Urinary bladder (tissue), 4 donors: ENCODE data around the gene FGL2. TPM values are rescaled to one million over a fixed set of nuclear protein-coding genes. Genes with fewer than 3 reads are reported as not detected.
"Not testable (repeated sequence)": the region's sequence is repeated elsewhere in the genome, so short reads cannot be mapped to it uniquely, and the experiment has no call there.

Source experiments
- DNase-seq: peaks from one replicate; pipeline ENCODE4 v3.0.0-alpha.2; 2015; ENCODE audit errors: extremely low spot score
- H3K27ac ChIP-seq: one replicate; pipeline ENCODE4 v1.5.1; 2013; ENCODE audit warnings: low read depth, mild to moderate bottlenecking, moderate library complexity
- H3K36me3 ChIP-seq: one replicate; pipeline ENCODE4 v1.6.1; 2013; ENCODE audit warnings: mild to moderate bottlenecking, moderate library complexity; ENCODE audit not compliant: insufficient read depth
- H3K4me1 ChIP-seq: one replicate; pipeline ENCODE4 v1.6.1; 2013; ENCODE audit warnings: mild to moderate bottlenecking, moderate library complexity; ENCODE audit not compliant: insufficient read depth
- H3K4me3 ChIP-seq: one replicate; pipeline ENCODE4 v1.5.1; 2013; ENCODE audit warnings: low read depth, low read length
- WGBS: extraction: QIAGEN DNeasy Blood & Tissue Kit; methylation state at CpG from one replicate; pipeline ENCODE4 v1.1.7; 2013; 5-methylcytosine and 5-hydroxymethylcytosine counted together
- polyA plus RNA-seq: library from polyadenylated mRNA; stranded (reverse); fragments of 200-250 nt; gene quantifications from one replicate; pipeline ENCODE4 v1.2.3, GENCODE V29; 2013
- total RNA-seq: library from RNA; depleted of rRNA; stranded (reverse); fragments of >200 nt; gene quantifications from one replicate; pipeline ENCODE4 v1.2.3, GENCODE V29; 2014
- donor health status: healthy with polysubstance abuse.
- donor health status: healthy.

Gene FGL2
- total and polyA plus RNA-seq, 2 donors = 106 to 222 TPM

GRCh38 chr7:77228795-77229194, 29.2 kb upstream of the FGL2 start:
- DNase-seq, H3K4me1 ChIP-seq, H3K36me3 ChIP-seq, H3K27ac ChIP-seq, H3K4me3 ChIP-seq: not testable (repeated sequence)

- Histone ChIP-seq H3K4me1 (no peaks in the 10 kb centered on the region), H3K36me3 (no peaks in the 10 kb centered on the region), H3K27ac (no peak overlapping the region), H3K4me3 (no peak overlapping the region)
- 91% methylated on average over 1 of the region's 1 CpG for WGBS
- DNase-seq = no peak
Measured at GRCh38 chr7:77226357-77226839, 26.8 kb upstream of the FGL2 start.

GRCh38 chr7:77223261-77223660, 23.6 kb upstream of the FGL2 start:
- no peaks in the 10 kb centered on the region for H3K36me3 ChIP-seq
- no peak for DNase-seq
- H3K27ac ChIP-seq = no peak overlapping the region
- H3K4me1 ChIP-seq = no peaks in the 10 kb centered on the region
- 67% methylated on average over 2 of the region's 2 CpGs for WGBS
- H3K4me3 ChIP-seq = no peak overlapping the region

- Histone ChIP-seq H3K4me3 (no peak overlapping the region), H3K4me1 (no peaks in the 10 kb centered on the region), H3K36me3 (no peaks in the 10 kb centered on the region), H3K27ac (no peak overlapping the region)
- no peak for DNase-seq
- 83% methylated on average over 4 of the region's 4 CpGs for WGBS
Measured at GRCh38 chr7:77222819-77223218, 23.2 kb upstream of the FGL2 start.

- H3K36me3 ChIP-seq = no peaks in the 10 kb centered on the region
- no peaks in the 10 kb centered on the region for H3K4me1 ChIP-seq
- H3K27ac ChIP-seq = no peak overlapping the region
- DNase-seq = no peak
- WGBS = 88% methylated on average over 4 of the region's 4 CpGs
- no peak overlapping the region for H3K4me3 ChIP-seq
Measured at GRCh38 chr7:77222065-77222464, 22.4 kb upstream of the FGL2 start.

- not testable (repeated sequence) for DNase-seq, H3K4me3 ChIP-seq, H3K27ac ChIP-seq, H3K36me3 ChIP-seq, H3K4me1 ChIP-seq
- 86% methylated on average over 10 of the region's 10 CpGs for WGBS
Measured at GRCh38 chr7:77219701-77220331, 20.2 kb upstream of the FGL2 start.

GRCh38 chr7:77217474-77218185, 18.0 kb upstream of the FGL2 start:
- H3K27ac ChIP-seq = no peak overlapping the region
- H3K4me1 ChIP-seq = no peaks in the 10 kb centered on the region
- H3K36me3 ChIP-seq = no peaks in the 10 kb centered on the region
- H3K4me3 ChIP-seq = no peak overlapping the region
- WGBS = 98% methylated on average over 2 of the region's 2 CpGs
- no peak for DNase-seq

- Histone ChIP-seq H3K27ac (no peak overlapping the region), H3K4me3 (no peak overlapping the region), H3K36me3 (no peaks in the 10 kb centered on the region), H3K4me1 (no peaks in the 10 kb centered on the region)
- WGBS = 95% methylated on average over 3 of the region's 3 CpGs
- no peak for DNase-seq
Measured at GRCh38 chr7:77216181-77216845, 16.7 kb upstream of the FGL2 start.

GRCh38 chr7:77209479-77210139, 10.0 kb upstream of the FGL2 start:
- H3K27ac ChIP-seq = no peak overlapping the region
- no peaks in the 10 kb centered on the region for H3K4me1 ChIP-seq
- WGBS = 97% methylated on average over 6 of the region's 6 CpGs
- no peak overlapping the region for H3K4me3 ChIP-seq
- no peak for DNase-seq
- H3K36me3 ChIP-seq = no peaks in the 10 kb centered on the region

- DNase-seq = no peak
- Histone ChIP-seq H3K36me3 (no peaks in the 10 kb centered on the region), H3K27ac (no peak overlapping the region), H3K4me1 (no peaks in the 10 kb centered on the region), H3K4me3 (no peak overlapping the region)
Measured at GRCh38 chr7:77208416-77208815, 8.8 kb upstream of the FGL2 start.

GRCh38 chr7:77205706-77206105, 6.1 kb upstream of the FGL2 start:
- 97% methylated on average over 3 of the region's 3 CpGs for WGBS
- Histone ChIP-seq H3K4me1 (no peaks in the 10 kb centered on the region), H3K36me3 (no peaks in the 10 kb centered on the region), H3K27ac (no peak overlapping the region), H3K4me3 (no peak overlapping the region)
- no peak for DNase-seq

- 82% methylated on average over 4 of the region's 4 CpGs for WGBS
- no peak for DNase-seq
- Histone ChIP-seq H3K27ac (no peak overlapping the region), H3K4me1 (no peaks in the 10 kb centered on the region), H3K4me3 (no peak overlapping the region), H3K36me3 (no peaks in the 10 kb centered on the region)
Measured at GRCh38 chr7:77202481-77202976, 2.9 kb upstream of the FGL2 start.

- WGBS = 84% methylated on average over 2 of the region's 2 CpGs
- Histone ChIP-seq H3K4me3 (no peak overlapping the region), H3K4me1 (no peaks in the 10 kb centered on the region), H3K36me3 (no peaks in the 10 kb centered on the region), H3K27ac (no peak overlapping the region)
- no peak for DNase-seq
Measured at GRCh38 chr7:77200542-77200941, 923 bp upstream of the FGL2 start.
